OCI-LY1 (cell line): ENCODE data around the gene OR51D1.

Experiments
- CTCF ChIP-seq: fragments of 200-600 bp; sonication (generic), shearing (Covaris generic); IDR thresholded peaks from 2 replicates; pipeline ENCODE4 v1.5.1; 2017; ENCODE audit warnings: mild to moderate bottlenecking, antibody characterized with exemption, low read length, moderate library complexity, mixed read lengths
- EZH2 ChIP-seq: fragments of 200-600 bp; sonication (generic), shearing (Covaris generic); IDR thresholded peaks from 2 replicates; pipeline ENCODE4 v1.8.0; 2017; ENCODE audit warnings: borderline replicate concordance, mixed run types, mild to moderate bottlenecking, antibody characterized with exemption, low read length, moderate library complexity, mixed read lengths

- TF ChIP-seq CTCF (no peak), EZH2 (no peak)
These were observed 21.3 kb upstream of the OR51D1 start for GRCh38 chr11:4615856-4616444.
